COLO668 (cell line): ENCODE data around the gene FAM187B.
"Not testable (repeated sequence)": the region's sequence is repeated elsewhere in the genome, so short reads cannot be mapped to it uniquely, and the experiment has no call there.

ENCODE experiments used
- DNase-seq: peaks from one replicate; lab custom pipeline; 2025; ENCODE audit not compliant: unreplicated experiment; lab: John Stamatoyannopoulos, UW

Gene FAM187B

DNA sequence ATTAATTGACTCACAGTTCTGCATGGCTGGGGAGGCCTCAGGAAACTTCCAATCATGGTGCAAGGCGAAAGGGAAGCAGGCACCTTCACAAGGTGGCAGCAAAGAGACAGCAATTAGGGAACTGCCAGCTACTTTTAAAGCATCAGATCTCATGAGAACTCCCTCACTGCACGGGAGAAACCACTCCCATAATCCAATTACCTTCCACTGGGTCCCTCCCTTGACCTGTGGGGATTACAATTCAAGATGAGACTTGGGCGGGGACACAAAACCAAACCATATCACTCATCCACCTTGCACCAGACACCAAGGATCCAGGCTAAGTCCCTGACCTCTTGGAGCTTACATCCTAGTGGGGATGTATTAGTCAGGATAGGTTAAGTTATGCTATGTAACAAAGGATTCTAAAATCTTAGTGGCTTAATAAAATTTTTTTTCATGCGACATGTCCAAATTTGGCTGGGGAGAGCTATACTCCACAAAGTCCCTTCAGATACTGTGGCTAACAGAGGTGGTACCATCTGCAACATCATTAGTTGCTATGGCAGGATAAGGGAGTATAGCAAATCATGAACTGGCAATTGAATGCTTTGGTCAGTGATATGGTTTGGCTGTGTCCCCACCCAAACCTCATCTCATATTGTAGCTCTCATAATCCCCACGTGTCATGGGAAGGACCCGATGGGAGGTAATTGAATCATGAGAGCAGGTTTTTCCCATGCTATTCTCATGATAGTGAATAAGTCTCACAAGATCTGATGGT lies 8.3 kb upstream of the FAM187B start:
- DNase-seq = no peak

DNA sequence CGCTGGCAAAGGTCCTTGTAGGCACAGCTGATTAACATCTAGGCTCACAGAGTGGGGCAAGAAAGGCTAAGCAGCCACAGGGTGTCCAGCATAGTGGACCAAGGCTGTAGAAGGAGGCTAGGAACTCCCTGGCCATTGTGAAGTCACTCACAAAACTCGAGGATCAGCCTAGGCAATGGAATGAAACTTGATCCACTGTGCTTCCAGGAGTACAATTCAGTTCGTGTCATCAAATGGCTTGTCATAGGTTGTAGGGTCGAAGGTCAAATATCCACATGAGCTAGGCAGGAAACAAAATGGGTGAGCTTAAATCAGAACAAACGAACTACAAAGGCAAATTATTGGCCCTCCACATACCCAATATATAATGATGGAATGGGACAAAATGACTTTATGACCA lies 4.4 kb upstream of the FAM187B start:
- DNase-seq = no peak

DNA sequence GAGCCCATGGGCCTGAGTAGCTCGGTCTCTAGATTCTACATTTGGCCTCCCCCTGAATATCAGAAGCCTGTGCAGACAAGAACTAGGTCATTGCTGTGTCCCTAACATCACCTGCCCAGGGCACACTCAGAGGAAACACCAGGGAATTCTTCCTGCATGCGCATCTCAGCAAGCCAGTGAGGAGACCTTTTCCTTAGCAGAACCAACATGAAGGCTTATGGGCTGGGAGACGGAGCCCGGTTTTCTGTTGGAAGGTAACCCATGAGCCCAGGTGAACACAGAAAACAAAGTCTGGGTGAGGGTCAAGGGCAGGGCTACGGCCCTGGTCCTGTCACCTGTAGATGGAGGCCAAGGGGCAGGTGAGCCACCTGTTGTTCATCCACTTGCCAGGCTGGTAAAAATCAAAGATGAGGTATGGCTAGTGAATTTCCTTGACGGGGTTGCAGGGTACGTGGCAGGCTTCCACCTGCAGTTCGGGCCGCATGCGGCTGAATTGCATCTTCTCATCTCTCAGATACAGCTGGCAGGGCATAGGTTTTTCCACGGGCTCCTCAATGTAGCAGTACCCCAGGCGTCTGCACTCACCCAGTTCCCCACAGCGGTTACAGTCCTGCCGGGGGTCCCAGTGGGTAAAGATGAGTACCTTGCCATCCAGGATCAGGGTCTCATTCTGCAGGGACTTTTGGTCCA lies 3.6 kb upstream of the FAM187B start:
- DNase-seq = no peak

DNA sequence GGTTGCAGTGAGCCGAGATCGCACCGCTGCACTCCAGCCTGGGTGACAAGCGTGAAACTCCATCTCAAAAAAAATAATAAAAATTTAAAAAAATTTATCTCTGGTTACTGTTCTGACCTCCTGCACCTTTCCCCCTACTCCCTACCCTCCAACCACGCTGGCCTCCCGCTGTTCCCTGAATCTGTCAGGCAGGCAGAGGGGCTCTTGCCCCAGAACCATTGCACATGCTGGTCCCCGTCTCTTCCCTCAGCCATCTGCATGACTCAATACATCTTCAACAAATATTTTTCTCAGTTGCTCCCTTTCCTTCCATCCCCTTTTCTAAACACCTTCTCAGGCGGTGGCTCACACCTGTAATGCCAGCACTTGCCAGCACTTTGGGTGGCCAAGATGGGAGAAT lies 1.1 kb upstream of the FAM187B start:
- no peak for DNase-seq

DNA sequence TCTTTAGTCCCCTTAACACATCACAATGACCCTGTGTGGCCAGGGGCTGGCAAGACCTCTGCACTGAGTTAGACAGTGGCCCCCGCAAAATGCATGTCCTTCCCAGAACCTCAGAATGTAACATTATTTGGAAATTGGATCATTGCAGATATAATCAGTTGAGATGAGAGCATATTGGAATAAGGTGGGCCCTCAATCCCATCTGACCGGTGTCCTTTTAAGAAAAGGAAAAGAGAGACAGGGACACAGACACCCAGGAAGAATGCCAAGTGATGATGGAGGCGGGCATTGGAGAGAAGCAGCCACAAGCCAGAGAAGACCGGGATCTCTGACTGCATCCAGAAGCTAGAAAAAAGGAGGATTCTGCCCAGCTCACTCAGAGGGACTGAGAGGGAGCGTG lies 1.8 kb downstream of the FAM187B start:
- no peak for DNase-seq

DNA sequence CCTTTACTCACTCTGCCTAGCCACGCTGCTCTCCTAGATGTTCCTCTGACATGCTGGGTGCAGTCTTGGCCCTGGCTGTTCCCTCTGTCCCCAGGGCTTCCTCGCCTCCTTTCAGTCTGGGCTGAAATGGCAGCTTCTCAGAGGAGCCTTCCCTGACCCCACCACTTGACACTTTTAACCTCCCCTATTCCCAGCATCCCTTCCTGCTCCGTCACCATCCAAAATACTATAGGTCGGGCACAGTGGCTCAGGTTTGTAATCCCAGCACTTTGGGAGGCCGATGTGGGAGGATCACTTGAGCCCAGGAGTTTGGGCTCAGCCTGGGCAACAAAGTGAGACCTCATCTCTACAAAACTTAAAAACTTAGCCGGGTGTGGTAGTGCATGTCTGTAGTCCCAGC lies 2.6 kb downstream of the FAM187B start:
- no peak for DNase-seq

DNA sequence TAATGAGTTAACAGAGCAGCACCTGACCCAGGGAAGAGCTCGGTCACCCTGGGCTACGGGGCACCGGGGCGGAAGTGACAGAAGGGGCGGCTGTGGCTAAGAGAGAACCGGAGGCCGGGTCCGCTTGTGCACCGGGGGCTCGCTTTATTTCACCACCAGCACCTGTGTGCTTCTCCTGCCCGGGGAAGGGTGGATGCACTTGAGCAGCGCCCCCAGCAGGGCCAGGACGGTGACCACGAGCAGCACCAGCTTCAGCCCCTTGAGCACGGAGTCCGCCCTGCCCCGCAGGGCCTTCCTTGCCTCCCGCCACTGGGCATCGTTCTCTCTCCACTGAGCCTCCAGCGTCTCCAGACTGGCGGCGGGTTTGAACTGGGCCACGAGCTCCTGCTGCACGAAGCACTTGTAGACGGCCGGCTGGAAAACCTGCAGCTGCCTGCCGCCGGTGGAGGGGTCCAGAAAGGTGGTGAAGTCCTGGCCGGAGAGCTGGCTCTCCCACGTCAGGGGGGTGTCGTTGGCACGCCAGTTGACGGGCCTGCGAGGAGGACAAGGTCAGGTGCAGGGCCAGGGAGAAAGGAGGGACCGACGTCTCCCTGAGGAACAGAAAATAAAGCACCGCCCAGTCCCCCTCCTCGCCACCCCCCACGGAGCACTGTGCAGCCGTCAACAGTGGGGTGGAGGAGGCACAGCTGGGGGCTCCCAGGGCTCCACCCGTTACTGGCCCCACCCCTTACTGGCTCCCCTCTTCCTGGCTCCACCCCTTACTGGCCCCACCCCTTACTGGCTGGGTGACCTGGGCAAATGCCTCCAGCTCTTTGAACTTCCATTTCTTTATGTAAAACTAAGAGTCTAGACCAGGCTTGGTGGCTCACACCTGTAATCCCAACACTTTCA lies 3.6 kb downstream of the FAM187B start:
- DNase-seq = no peak

DNA sequence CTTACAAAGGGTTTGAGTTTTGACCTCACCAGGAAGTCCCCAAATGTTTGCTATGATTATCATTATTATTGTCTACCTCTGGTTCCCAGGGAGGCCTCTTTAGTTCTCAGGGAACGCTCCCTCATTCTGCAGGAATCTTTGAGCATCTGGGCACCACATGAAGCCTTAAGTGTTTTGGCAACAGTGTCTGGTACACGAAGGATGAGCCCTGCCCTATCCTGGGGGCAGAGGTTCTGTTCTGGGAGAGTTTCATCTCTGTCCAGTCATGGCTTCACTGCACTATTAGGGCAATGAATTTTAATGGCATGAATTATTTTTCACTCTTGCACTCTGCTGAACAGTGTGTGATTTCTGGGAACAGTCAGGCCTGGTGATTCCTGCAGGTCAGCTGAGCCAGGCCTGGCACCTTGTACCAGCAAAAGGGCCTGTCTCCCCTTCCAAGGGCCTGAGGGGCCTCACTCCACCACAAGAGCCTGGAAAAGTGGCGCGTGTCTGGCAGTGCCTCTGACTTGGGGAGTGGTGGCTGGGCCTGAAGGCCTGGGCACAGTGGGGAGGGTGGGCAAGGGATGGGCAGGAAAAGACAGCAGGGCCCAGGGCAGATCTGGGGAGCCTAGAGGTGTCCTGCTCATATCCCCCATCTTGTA lies 4.6 kb downstream of the FAM187B start:
- no peak for DNase-seq

DNA sequence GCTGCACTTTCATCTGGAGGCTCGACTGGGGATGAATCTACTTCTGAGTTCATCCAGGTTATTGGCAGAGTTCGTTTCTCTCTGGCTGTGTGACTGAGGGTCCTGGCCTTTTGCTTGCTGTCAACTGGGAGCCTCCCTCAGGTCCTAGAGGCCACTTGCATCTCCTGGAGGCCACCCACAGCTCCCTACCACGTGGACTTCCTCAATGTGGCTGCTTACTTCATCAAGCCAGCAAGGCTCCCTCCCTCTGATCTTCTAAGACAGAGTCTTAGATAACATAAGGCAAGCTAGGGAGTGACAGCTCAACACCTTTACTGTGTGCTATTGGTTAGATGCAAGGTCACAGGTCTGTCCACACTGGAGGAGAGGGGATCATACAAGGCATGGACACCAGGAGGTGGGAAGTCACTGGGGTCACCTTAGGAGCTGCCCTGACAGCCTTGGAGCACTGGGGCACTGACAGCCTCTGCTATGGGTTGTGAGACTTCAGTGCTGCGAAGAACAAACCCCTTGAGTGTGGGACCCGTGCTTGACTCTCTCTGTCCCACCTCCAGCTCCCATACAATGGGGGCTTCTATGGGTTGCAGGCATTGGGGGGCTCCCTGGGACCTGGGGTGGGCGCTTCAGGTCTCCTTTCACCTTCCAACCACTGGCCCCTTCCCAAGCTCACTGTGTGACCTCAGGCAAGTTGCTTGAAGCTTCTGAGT lies 5.3 kb downstream of the FAM187B start:
- no peak for DNase-seq

DNA sequence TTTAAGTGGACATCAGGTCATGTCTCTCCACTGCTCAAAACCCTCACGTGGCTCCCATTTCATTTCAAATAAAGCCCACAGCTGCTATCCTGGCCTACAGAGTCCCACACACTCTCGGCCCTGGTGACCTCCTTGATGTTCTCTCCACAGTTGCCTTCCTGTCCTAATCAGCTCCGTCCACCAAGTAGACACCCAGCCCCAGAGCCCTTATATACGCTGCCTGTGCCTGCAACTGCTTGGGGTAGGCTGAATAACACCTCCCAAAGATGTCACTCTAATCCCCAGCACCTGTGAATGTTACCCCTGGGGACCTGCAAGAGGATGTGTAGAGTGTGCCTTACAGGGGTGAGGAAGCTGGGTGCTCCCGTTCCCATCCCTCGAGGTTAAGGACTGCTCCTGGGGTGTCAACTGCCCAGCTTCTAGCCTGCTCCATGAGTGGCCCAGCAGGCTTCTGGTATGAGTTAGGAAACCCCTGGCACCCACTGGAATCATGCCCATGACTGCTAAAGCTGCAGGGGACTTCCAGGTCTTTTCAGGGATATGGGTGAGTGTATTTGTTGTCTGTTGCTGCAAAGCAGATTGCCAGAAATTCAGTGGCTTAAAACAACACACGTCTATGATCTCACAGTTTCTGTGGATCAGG lies 6.0 kb downstream of the FAM187B start:
- DNase-seq = no peak

DNA sequence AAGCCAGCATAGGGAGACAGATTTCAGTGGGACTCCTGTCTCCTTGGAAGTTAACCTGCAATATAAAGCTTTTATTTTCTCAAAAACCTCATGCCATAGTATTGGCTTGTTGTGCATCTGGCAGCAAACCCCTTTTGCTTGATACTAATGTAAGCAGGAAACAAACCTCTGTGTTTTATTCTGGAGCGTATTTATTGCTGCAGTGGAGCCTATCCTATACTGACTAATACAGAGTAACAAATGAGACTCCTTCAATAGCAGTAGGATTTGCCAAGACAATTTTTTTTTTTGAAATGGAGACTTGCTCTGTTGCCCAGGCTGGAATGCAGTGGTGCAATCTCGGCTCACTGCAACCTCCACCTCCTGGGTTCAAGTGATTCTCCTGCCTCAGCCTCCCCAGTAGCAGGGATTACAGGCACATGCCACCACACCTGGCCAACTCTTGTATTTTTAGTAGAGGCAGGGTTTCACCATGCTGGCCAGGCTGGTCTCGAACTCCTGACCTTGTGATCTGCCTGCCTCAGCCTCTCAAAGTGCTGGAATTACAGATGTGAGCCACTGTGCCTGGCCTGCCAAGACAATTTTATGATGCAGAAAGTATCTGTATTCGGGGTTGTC lies 7.5 kb downstream of the FAM187B start:
- DNase-seq = not testable (repeated sequence)

DNA sequence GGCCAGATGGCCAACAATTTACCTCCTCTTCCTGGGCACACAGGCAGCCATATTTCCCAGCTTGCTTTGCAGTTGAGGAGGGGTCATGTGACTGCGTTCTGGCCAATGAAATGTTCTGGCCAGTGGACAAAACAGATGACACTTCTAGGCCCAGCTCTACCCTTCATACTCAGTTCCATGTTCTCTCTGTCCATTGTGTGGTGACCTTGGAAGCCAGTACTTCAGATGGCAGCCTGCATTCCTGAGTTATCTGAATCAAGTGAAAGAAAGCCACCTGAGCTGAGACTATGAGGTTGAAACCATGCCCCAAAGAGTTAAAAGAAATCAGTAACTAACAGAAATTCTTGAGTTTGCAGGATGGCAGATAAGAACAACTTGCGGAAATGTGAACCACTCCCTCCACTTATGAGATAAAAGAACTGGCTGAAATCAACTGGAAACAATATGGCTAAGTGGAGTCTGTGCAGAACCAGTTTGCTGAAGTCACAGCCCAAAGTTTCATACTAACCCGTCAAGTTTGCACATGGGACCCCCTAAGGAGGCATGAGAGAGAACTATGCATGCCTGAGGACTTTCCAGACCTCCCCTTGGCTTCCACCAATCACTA lies 8.1 kb downstream of the FAM187B start:
- DNase-seq = no peak

DNA sequence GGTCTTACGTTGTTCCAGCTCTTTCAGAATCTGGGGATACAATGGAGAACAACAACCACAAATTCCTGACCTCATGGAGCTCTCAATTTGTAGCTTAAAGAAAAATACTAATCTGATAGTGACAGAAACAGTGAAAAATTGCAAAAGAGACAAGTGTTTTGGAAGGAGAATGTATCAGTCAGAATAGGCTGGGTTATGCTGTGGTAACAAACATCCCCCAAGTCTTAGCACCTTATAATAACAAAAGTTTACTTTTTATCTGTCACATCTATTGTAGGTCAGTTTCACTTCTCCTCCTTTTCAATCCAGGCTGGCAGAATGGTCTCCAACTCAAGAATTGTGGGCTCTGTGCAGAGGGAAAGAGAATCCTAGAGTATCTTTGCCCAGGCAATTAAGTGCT lies 9.5 kb downstream of the FAM187B start:
- DNase-seq = no peak

DNA sequence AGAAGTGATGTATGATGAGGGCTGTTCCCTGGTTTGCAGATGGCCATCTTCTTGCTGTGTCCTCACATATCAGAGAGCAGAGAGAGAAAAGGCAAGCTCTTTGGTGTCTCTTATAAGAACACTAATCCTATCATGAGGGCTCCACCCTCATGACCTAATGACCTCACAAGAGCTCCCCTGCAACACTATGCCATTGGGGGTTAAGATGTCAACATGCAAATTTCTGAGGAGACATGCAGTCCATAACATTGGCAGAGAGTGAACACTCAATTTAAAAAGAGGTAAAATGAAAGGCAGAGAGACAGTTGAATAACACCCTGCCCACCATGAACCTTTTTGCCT lies 10.9 kb downstream of the FAM187B start:
- no peak for DNase-seq

DNA sequence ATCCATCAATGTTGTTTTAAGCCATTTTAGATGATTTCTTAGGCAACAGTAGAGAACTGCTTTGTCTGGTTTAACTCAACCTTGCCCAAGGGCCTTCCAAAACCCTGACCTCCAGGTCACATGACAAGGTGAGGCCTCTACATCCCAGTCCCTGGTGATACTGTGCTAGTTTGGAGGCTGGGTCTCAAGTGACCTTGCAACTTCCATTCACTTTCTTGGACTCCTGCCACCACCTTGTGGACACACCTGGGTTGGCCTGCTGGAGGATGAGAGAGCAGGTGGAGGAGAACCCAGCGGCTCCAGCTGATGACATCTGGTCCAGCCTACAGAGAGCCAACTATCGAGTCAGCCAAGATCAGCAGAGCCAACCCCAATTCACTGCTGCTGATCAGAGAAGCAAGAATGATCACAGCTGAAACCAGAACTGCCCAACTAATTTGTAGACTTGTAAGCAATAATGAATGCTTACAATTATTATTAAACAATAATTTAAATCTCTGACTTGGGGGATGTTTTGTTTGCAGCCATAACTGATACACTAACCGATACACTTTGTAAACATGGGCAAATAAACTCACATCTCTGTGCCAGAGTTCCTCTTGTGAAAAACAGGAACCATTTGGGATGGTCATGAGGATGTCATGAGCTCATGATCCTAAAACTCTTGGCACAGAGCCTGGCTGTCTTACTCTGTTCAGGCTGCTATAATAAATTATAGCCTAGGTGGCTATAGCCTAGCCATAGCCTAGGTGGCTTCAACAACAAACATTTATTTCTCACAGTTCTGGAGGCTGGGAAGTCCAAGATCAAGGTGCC lies 11.5 kb downstream of the FAM187B start:
- peak; percentile 38 for DNase-seq

DNA sequence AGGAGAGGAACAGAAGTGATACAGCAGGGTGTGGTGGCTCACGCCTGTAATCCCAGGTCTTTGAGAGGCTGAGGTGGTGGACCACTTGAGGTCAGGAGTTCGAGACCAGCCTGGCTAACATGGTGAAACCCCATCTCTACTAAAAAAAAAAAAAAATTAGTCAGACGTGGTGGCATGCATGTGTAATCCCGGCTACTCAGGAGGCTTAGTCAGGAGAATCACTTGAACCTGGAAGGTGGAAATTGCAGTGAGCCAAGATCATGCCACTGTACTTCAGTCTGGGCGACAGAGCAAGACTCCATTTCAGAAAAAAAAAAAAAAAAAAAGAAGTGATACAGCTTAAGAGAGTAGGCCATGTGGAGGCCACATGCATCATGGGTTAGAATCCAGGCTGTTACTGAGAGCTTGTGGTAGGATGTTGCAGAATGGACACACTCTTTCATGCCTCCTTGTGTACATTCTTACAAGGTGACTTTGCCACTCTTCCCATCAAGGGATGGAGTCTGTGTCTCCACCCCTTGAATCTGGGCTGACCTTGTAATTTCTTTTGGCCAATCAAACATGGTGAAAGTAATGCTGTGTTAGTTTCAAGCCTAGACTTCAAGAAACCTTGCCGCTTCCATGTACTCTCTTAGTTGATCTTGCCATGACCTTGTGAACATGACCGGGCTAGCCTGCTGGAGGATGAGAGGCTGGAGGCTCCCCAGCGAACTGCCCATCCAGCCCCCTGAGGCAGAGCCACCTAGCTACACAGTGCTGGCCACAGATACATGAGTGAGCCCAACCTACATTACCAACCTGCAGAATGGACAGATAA lies 12.3 kb downstream of the FAM187B start:
- DNase-seq = no peak

DNA sequence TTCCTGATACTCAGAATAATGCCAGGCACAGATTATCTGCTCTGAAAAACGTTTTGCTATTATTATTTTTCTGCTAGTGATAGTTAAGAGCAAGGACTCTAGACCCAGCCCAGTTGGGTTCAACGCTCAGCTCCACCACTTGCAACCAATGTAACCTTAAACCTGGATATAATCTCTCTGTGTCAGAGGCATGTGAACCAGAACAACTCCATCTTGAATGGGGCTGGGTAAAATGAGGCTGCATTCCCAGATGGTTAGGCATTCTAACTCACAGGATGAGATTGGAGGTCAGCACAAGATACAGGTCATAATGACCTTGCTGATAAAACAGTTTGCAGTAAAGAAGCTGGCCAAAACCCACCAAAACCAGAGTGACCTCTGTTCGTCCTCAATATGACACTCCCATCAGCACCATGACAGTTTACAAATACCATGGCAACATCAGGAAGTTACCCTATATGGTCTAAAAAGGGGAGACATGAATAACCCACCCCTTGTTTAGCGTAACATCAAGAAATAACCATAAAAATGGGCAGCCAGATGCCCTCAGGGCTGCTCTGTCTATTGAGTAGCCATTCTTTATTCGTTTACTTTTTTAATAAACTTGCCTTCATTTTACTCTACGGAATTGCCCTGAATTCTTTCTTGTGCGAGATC lies 13.6 kb downstream of the FAM187B start:
- no peak for DNase-seq
